ENCODE results near the gene TRIM33. TPM values are rescaled to one million over a fixed set of nuclear protein-coding genes. Genes with fewer than 3 reads are reported as not detected.

Gene TRIM33
- total RNA-seq, 2 donors from 2014 or later = 36.7 to 45.5 TPM

GRCh38 chr1:114522264-114522575, 11.2 kb upstream of the TRIM33 start:
- ATAC-seq (no peak), DNase-seq (ENCODE audit: low spot score in 2 of 2) (no peak)
- H3K36me3 Mint-ChIP-seq = no peaks in the 10 kb centered on the region
- no peak overlapping the region for H3K27ac Mint-ChIP-seq
- H3K9me3 Mint-ChIP-seq = no peaks in the 10 kb centered on the region

GRCh38 chr1:114521396-114522263, 10.6 kb upstream of the TRIM33 start:
- DNase-seq (ENCODE audit: low spot score in 2 of 2) (no peak), ATAC-seq (no peak)
- Mint-ChIP-seq H3K36me3 (no peaks in the 10 kb centered on the region), H3K9me3 (no peaks in the 10 kb centered on the region), H3K27ac (no peak overlapping the region)

- no peaks in the 10 kb centered on the region for H3K36me3 Mint-ChIP-seq
- ATAC-seq = no peak
- H3K9me3 Mint-ChIP-seq = no peaks in the 10 kb centered on the region
- no peak overlapping the region for H3K27ac Mint-ChIP-seq
- no peak for DNase-seq (ENCODE audit: low spot score in 2 of 2)
Observed at GRCh38 chr1:114517348-114517747, 6.3 kb upstream of the TRIM33 start.

- Mint-ChIP-seq H3K27ac (peak overlapping the region in 1 of 2 donors; percentile 100), H3K36me3 (peaks cover 10 to 20% of the 10 kb centered on the region in 2 donors), H3K9me3 (no peaks in the 10 kb centered on the region)
- DNase-seq (ENCODE audit: low spot score in 2 of 2) (no peak), ATAC-seq (no peak)
Observed at GRCh38 chr1:114512595-114513280, 1.7 kb upstream of the TRIM33 start.

- ATAC-seq (peak; percentile 51 to 70), DNase-seq (ENCODE audit: low spot score in 2 of 2) (peak; percentile 44 to 67)
- Mint-ChIP-seq H3K9me3 (no peaks in the 10 kb centered on the region), H3K27ac (peak overlapping the region; percentile 92 to 100), H3K36me3 (peaks cover 20 to 28% of the 10 kb centered on the region in 2 donors)
Observed at GRCh38 chr1:114510274-114511031, 550 bp downstream of the TRIM33 start.

GRCh38 chr1:114509596-114510273, 1.3 kb downstream of the TRIM33 start:
- peaks cover 20 to 30% of the 10 kb centered on the region in 2 donors for H3K36me3 Mint-ChIP-seq
- no peak for DNase-seq (ENCODE audit: low spot score in 2 of 2)
- no peaks in the 10 kb centered on the region for H3K9me3 Mint-ChIP-seq

GRCh38 chr1:114508386-114508898, 2.6 kb downstream of the TRIM33 start:
- no peaks in the 10 kb centered on the region for H3K9me3 Mint-ChIP-seq
- H3K36me3 Mint-ChIP-seq = peaks cover 20 to 30% of the 10 kb centered on the region in 2 donors
- no peak for ATAC-seq
- H3K27ac Mint-ChIP-seq = peak overlapping the region in 1 of 2 donors; percentile 30
- DNase-seq (ENCODE audit: low spot score in 2 of 2) = no peak

More at GRCh38 chr1:114509596-114510273, 1.3 kb downstream of the TRIM33 start:
- H3K27ac Mint-ChIP-seq = peak overlapping the region; percentile 84 to 92
- ATAC-seq = no peak

- peaks cover 20 to 30% of the 10 kb centered on the region in 2 donors for H3K36me3 Mint-ChIP-seq
- no peak for ATAC-seq
Observed at GRCh38 chr1:114507513-114507912, 3.5 kb downstream of the TRIM33 start.

GRCh38 chr1:114505148-114505561, 5.8 kb downstream of the TRIM33 start:
- H3K27ac Mint-ChIP-seq = peak overlapping the region in 1 of 2 donors; percentile 23
- peak in 1 of 2 donors; percentile 45 for ATAC-seq
- peaks cover 10 to 29% of the 10 kb centered on the region in 2 donors for H3K36me3 Mint-ChIP-seq

More at GRCh38 chr1:114507513-114507912, 3.5 kb downstream of the TRIM33 start:
- no peak for DNase-seq (ENCODE audit: low spot score in 2 of 2)
- H3K9me3 Mint-ChIP-seq = no peaks in the 10 kb centered on the region
- H3K27ac Mint-ChIP-seq = peak overlapping the region in 1 of 2 donors; percentile 50

GRCh38 chr1:114503916-114504422, 7.0 kb downstream of the TRIM33 start:
- no peak for DNase-seq (ENCODE audit: low spot score in 2 of 2)
- peaks cover 1 to 21% of the 10 kb centered on the region in 2 donors for H3K36me3 Mint-ChIP-seq
- no peaks in the 10 kb centered on the region for H3K9me3 Mint-ChIP-seq
- no peak for ATAC-seq
- H3K27ac Mint-ChIP-seq = no peak overlapping the region

More at GRCh38 chr1:114505148-114505561, 5.8 kb downstream of the TRIM33 start:
- no peak for DNase-seq (ENCODE audit: low spot score in 2 of 2)
- no peaks in the 10 kb centered on the region for H3K9me3 Mint-ChIP-seq

GRCh38 chr1:114502080-114502479, 8.9 kb downstream of the TRIM33 start:
- DNase-seq (ENCODE audit: low spot score in 2 of 2) (no peak), ATAC-seq (no peak)
- Mint-ChIP-seq H3K9me3 (no peaks in the 10 kb centered on the region), H3K27ac (no peak overlapping the region), H3K36me3 (peaks cover 6 to 21% of the 10 kb centered on the region in 2 donors)

GRCh38 chr1:114499478-114499877, 11.5 kb downstream of the TRIM33 start:
- Mint-ChIP-seq H3K27ac (no peak overlapping the region), H3K9me3 (no peaks in the 10 kb centered on the region), H3K36me3 (peaks cover 6 to 11% of the 10 kb centered on the region in 2 donors)
- ATAC-seq = no peak
- no peak for DNase-seq (ENCODE audit: low spot score in 2 of 2)

GRCh38 chr1:114496089-114496488, 14.9 kb downstream of the TRIM33 start:
- no peak overlapping the region for H3K27ac Mint-ChIP-seq

GRCh38 chr1:114495486-114495885, 15.5 kb downstream of the TRIM33 start:
- Mint-ChIP-seq H3K9me3 (peaks cover 0 to 4% of the 10 kb centered on the region in 2 donors), H3K27ac (no peak overlapping the region), H3K36me3 (peaks cover 6 to 32% of the 10 kb centered on the region in 2 donors)
- DNase-seq (ENCODE audit: low spot score in 2 of 2) (no peak), ATAC-seq (no peak)

More at GRCh38 chr1:114496089-114496488, 14.9 kb downstream of the TRIM33 start:
- ATAC-seq (no peak), DNase-seq (ENCODE audit: low spot score in 2 of 2) (no peak)
- H3K36me3 Mint-ChIP-seq = peaks cover 6 to 32% of the 10 kb centered on the region in 2 donors
- peaks cover 0 to 4% of the 10 kb centered on the region in 2 donors for H3K9me3 Mint-ChIP-seq

- peaks cover 0 to 6% of the 10 kb centered on the region in 2 donors for H3K9me3 Mint-ChIP-seq
- ATAC-seq = no peak
- H3K27ac Mint-ChIP-seq = no peak overlapping the region
- no peak for DNase-seq (ENCODE audit: low spot score in 2 of 2)
- H3K36me3 Mint-ChIP-seq = peaks cover 0 to 41% of the 10 kb centered on the region in 2 donors
Observed at GRCh38 chr1:114492978-114493377, 18.0 kb downstream of the TRIM33 start.

- DNase-seq (ENCODE audit: low spot score in 2 of 2) (no peak), ATAC-seq (no peak)
- Mint-ChIP-seq H3K9me3 (peaks cover 0 to 8% of the 10 kb centered on the region in 2 donors), H3K36me3 (peaks cover 0 to 31% of the 10 kb centered on the region in 2 donors), H3K27ac (no peak overlapping the region)
Observed at GRCh38 chr1:114490274-114490693, 20.7 kb downstream of the TRIM33 start.
